ENCODE data around the gene DNAI1. TPM values are rescaled to one million over a fixed set of nuclear protein-coding genes. Genes with fewer than 3 reads are reported as not detected.
A peak's percentile ranks its signal among the peaks of the same experiment; 100 is the strongest.
"Not testable (repeated sequence)": the region's sequence is repeated elsewhere in the genome, so short reads cannot be mapped to it uniquely, and the experiment has no call there.

Gene DNAI1
- total RNA-seq, 2 donors from 2014 or later = 2.5 to 4.1 TPM

GRCh38 chr9:34475097-34475496 lies 16.5 kb downstream of the DNAI1 start:
- peak; percentile 6 for DNase-seq
- no peak overlapping the region for H3K4me3 ChIP-seq (ENCODE audit: low read length)
- H3K4me1 ChIP-seq (ENCODE audit: control insufficient read depth, insufficient read depth, low read length) = no peaks in the 10 kb centered on the region
- 81 to 86% methylated on average over 3 of the region's 3 CpGs for WGBS, 2 experiments (ENCODE audit: insufficient coverage in 1 of 2, insufficient read length in 1 of 2)
- TF ChIP-seq, protein P1, sequence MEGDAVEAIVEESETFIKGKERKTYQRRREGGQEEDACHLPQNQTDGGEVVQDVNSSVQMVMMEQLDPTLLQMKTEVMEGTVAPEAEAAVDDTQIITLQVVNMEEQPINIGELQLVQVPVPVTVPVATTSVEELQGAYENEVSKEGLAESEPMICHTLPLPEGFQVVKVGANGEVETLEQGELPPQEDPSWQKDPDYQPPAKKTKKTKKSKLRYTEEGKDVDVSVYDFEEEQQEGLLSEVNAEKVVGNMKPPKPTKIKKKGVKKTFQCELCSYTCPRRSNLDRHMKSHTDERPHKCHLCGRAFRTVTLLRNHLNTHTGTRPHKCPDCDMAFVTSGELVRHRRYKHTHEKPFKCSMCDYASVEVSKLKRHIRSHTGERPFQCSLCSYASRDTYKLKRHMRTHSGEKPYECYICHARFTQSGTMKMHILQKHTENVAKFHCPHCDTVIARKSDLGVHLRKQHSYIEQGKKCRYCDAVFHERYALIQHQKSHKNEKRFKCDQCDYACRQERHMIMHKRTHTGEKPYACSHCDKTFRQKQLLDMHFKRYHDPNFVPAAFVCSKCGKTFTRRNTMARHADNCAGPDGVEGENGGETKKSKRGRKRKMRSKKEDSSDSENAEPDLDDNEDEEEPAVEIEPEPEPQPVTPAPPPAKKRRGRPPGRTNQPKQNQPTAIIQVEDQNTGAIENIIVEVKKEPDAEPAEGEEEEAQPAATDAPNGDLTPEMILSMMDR (conservative IDR thresholded peaks at IDR 0.05) = no peak
- no peak overlapping the region for H3K4me3 Mint-ChIP-seq
- no peaks in the 10 kb centered on the region for H3K4me1 Mint-ChIP-seq
- peaks cover 13% of the 10 kb centered on the region for H3K27me3 Mint-ChIP-seq (ENCODE audit: insufficient read depth)
- H3K9me3 Mint-ChIP-seq = no peaks in the 10 kb centered on the region
- no peaks in the 10 kb centered on the region for H3K36me3 ChIP-seq (ENCODE audit: control insufficient read depth, insufficient read depth, low read length)
- no peaks in the 10 kb centered on the region for H3K36me3 Mint-ChIP-seq (ENCODE audit: low read depth)
- H3K9me3 ChIP-seq (ENCODE audit: control insufficient read depth, low read length) = no peaks in the 10 kb centered on the region
- H3K27me3 ChIP-seq (ENCODE audit: control insufficient read depth, insufficient read depth, low read length, poor library complexity, severe bottlenecking) = no peaks in the 10 kb centered on the region
- no peak overlapping the region for H3K27ac Mint-ChIP-seq
- no peak overlapping the region for H3K27ac ChIP-seq (ENCODE audit: low read depth, low read length)
- H3K9ac ChIP-seq (ENCODE audit: extremely low read depth, low read length, poor library complexity, severe bottlenecking) = no peak overlapping the region

- H3K4me3 ChIP-seq (ENCODE audit: low read length) = no peak overlapping the region
- Mint-ChIP-seq H3K27ac (no peak overlapping the region), H3K4me3 (no peak overlapping the region), H3K36me3 (ENCODE audit: low read depth) (no peaks in the 10 kb centered on the region), H3K9me3 (no peaks in the 10 kb centered on the region), H3K4me1 (no peaks in the 10 kb centered on the region), H3K27me3 (ENCODE audit: insufficient read depth) (peaks cover 15% of the 10 kb centered on the region)
- no peaks in the 10 kb centered on the region for H3K27me3 ChIP-seq (ENCODE audit: control insufficient read depth, insufficient read depth, low read length, poor library complexity, severe bottlenecking)
- TF ChIP-seq, protein P1 (conservative IDR thresholded peaks at IDR 0.05) = no peak
- H3K27ac ChIP-seq (ENCODE audit: low read depth, low read length) = no peak overlapping the region
- no peaks in the 10 kb centered on the region for H3K9me3 ChIP-seq (ENCODE audit: control insufficient read depth, low read length)
- H3K36me3 ChIP-seq (ENCODE audit: control insufficient read depth, insufficient read depth, low read length) = no peaks in the 10 kb centered on the region
- no peaks in the 10 kb centered on the region for H3K4me1 ChIP-seq (ENCODE audit: control insufficient read depth, insufficient read depth, low read length)
- no peak overlapping the region for H3K9ac ChIP-seq (ENCODE audit: extremely low read depth, low read length, poor library complexity, severe bottlenecking)
- WGBS, 2 experiments (ENCODE audit: insufficient coverage in 1 of 2, insufficient read length in 1 of 2) = 83 to 90% methylated on average over 1 of the region's 1 CpG
- DNase-seq = no peak
Measured at GRCh38 chr9:34477541-34477940, 18.9 kb downstream of the DNAI1 start.

- H3K9ac ChIP-seq (ENCODE audit: extremely low read depth, low read length, poor library complexity, severe bottlenecking) = no peak overlapping the region
- no peaks in the 10 kb centered on the region for H3K9me3 Mint-ChIP-seq
- H3K4me3 ChIP-seq (ENCODE audit: low read length) = no peak overlapping the region
- H3K27ac Mint-ChIP-seq = no peak overlapping the region
- TF ChIP-seq, protein P1 (conservative IDR thresholded peaks at IDR 0.05) = no peak
- H3K36me3 Mint-ChIP-seq (ENCODE audit: low read depth) = no peaks in the 10 kb centered on the region
- H3K4me1 Mint-ChIP-seq = no peaks in the 10 kb centered on the region
- H3K4me3 Mint-ChIP-seq = no peak overlapping the region
- H3K36me3 ChIP-seq (ENCODE audit: control insufficient read depth, insufficient read depth, low read length) = no peaks in the 10 kb centered on the region
- H3K27ac ChIP-seq (ENCODE audit: low read depth, low read length) = no peak overlapping the region
- no peaks in the 10 kb centered on the region for H3K9me3 ChIP-seq (ENCODE audit: control insufficient read depth, low read length)
- H3K4me1 ChIP-seq (ENCODE audit: control insufficient read depth, insufficient read depth, low read length) = no peaks in the 10 kb centered on the region
- WGBS, 2 experiments (ENCODE audit: insufficient coverage in 1 of 2, insufficient read length in 1 of 2) = 66 to 85% methylated on average over 3 to 5 of the region's 5 CpGs
- no peak for DNase-seq
- no peaks in the 10 kb centered on the region for H3K27me3 ChIP-seq (ENCODE audit: control insufficient read depth, insufficient read depth, low read length, poor library complexity, severe bottlenecking)
- peaks cover 15% of the 10 kb centered on the region for H3K27me3 Mint-ChIP-seq (ENCODE audit: insufficient read depth)
Measured at GRCh38 chr9:34479431-34479866, 20.8 kb downstream of the DNAI1 start.

DNA sequence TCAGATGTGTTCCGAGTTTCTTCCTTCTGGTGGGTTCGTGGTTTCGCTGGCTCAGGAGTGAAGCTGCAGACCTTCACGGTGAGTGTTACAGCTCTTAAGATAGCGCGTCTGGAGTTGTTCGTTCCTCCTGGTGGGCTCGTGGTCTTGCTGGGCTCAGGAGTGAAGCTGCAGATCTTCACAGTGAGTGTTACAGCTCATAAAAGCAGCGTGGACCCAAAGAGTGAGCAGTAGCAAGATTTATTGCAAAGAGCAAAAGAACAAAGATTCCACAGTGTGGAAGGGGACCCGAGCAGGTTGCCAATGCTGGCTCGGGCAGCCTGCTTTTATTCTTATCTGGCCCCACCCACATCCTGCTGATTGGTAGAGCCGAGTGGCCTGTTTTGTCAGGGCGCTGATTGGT lies 23.0 kb downstream of the DNAI1 start:
- H3K4me3 Mint-ChIP-seq; H3K4me1 Mint-ChIP-seq; H3K27me3 Mint-ChIP-seq (ENCODE audit: insufficient read depth); H3K27ac Mint-ChIP-seq; H3K9me3 ChIP-seq (ENCODE audit: control insufficient read depth, low read length); H3K36me3 Mint-ChIP-seq (ENCODE audit: low read depth); H3K36me3 ChIP-seq (ENCODE audit: control insufficient read depth, insufficient read depth, low read length); H3K27ac ChIP-seq (ENCODE audit: low read depth, low read length); H3K27me3 ChIP-seq (ENCODE audit: control insufficient read depth, insufficient read depth, low read length, poor library complexity, severe bottlenecking); H3K9me3 Mint-ChIP-seq; DNase-seq; H3K9ac ChIP-seq (ENCODE audit: extremely low read depth, low read length, poor library complexity, severe bottlenecking); H3K4me3 ChIP-seq (ENCODE audit: low read length); H3K4me1 ChIP-seq (ENCODE audit: control insufficient read depth, insufficient read depth, low read length): not testable (repeated sequence)
- 95% methylated on average over 8 to 13 of the region's 13 CpGs for WGBS, 2 experiments (ENCODE audit: insufficient coverage in 1 of 2, insufficient read length in 1 of 2)

DNA sequence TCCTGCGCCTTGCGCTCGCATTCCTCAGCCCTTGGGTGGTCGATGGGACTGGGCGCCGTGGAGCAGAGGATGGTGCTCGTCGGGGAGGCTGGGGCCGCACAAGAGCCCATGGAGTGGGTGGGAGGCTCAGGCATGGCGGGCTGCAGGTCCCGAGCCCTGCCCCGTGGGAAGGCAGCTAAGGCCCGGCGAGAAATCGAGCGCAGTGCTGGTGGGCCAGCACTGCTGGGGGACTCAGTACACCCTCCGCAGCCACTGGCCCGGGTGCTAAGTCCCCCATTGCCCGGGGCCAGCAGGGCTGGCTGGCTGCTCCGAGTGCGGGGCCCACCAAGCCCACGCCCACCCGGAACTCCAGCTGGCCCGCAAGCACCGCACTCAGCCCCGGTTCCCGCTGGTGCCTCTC lies 24.1 kb downstream of the DNAI1 start:
- H3K4me3 ChIP-seq (ENCODE audit: low read length); H3K36me3 ChIP-seq (ENCODE audit: control insufficient read depth, insufficient read depth, low read length); H3K36me3 Mint-ChIP-seq (ENCODE audit: low read depth); H3K9me3 Mint-ChIP-seq; H3K9ac ChIP-seq (ENCODE audit: extremely low read depth, low read length, poor library complexity, severe bottlenecking); H3K4me1 ChIP-seq (ENCODE audit: control insufficient read depth, insufficient read depth, low read length); DNase-seq; H3K9me3 ChIP-seq (ENCODE audit: control insufficient read depth, low read length); H3K4me1 Mint-ChIP-seq; H3K27ac Mint-ChIP-seq; H3K27ac ChIP-seq (ENCODE audit: low read depth, low read length); H3K4me3 Mint-ChIP-seq: not testable (repeated sequence)
- peaks cover 10% of the 10 kb centered on the region for H3K27me3 ChIP-seq (ENCODE audit: control insufficient read depth, insufficient read depth, low read length, poor library complexity, severe bottlenecking)
- H3K27me3 Mint-ChIP-seq (ENCODE audit: insufficient read depth) = peaks cover 15% of the 10 kb centered on the region
- WGBS, 2 experiments (ENCODE audit: insufficient coverage in 1 of 2, insufficient read length in 1 of 2) = 92% methylated on average over 26 of the region's 27 CpGs; no CpG with 5 or more reads in 1 of the 2 experiments

All from endodermal cell (in vitro differentiated cells).